GM18517 (cell line): ENCODE results near the gene SEMA7A.
"Not testable (repeated sequence)": the region's sequence is repeated elsewhere in the genome, so short reads cannot be mapped to it uniquely, and the experiment has no call there.

Experiments
- ATAC-seq: cut with Tn5 transposase; IDR thresholded peaks from one replicate; pipeline ENCODE4 v1.9.1; 2021; ENCODE audit warnings: mild to moderate bottlenecking, moderate library complexity; ENCODE audit not compliant: unreplicated experiment

Gene SEMA7A, protein sequence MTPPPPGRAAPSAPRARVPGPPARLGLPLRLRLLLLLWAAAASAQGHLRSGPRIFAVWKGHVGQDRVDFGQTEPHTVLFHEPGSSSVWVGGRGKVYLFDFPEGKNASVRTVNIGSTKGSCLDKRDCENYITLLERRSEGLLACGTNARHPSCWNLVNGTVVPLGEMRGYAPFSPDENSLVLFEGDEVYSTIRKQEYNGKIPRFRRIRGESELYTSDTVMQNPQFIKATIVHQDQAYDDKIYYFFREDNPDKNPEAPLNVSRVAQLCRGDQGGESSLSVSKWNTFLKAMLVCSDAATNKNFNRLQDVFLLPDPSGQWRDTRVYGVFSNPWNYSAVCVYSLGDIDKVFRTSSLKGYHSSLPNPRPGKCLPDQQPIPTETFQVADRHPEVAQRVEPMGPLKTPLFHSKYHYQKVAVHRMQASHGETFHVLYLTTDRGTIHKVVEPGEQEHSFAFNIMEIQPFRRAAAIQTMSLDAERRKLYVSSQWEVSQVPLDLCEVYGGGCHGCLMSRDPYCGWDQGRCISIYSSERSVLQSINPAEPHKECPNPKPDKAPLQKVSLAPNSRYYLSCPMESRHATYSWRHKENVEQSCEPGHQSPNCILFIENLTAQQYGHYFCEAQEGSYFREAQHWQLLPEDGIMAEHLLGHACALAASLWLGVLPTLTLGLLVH

DNA sequence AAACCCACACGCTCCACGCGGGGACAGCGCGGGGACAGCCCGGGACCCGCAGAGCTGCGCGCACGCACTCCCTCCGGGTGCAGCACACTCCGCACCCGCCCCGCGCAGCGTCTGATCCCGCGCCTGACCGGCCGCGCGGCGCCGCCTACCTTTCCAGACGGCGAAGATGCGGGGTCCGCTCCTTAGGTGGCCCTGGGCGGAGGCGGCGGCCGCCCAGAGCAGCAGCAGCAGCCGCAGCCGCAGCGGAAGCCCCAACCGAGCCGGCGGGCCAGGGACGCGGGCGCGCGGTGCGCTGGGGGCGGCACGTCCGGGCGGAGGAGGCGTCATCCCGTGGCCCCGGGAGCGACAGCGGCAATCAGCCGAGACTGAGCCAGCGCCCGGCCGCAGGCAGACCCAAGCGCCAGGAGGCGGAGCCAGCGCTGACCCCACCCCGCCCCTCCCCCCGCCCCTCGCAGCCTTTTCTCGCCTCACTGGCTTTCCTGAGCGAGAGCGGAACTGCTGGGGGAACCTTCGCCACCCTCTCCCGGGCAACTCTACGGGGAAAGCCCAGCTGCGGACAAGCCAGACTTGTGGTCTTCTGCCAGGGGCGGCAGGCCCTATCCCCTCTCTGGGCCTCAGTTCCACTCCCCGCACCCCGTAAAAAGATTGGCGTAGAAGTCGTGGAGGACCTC lies at the start of gene SEMA7A:
Gene SEMA7A, minus strand, starts transcription at position 367 of the 671 bp plus-strand sequence. Its CDS starts 40 bp downstream, at position 327.
- ATAC-seq = peak; percentile 54

DNA sequence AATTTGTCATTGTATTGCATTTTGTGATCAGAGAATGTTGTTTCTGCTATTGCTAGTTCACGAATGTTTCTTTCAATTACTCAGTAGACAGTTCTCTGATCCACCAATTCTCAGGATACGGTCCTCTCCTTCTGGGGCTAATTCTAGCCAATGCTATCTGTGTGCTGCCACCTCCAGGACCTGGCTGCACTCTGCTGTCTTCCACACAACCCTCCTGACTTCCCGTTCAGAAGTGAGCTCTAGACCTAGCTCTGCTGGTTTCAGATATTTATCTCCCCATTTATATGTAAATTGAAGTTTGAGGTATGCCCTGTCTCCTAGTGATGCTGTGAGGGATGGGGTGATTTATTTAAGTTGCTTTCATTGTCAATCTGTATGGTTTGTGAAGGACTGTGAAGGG lies 48.9 kb upstream of the SEMA7A start:
- no peak for ATAC-seq

DNA sequence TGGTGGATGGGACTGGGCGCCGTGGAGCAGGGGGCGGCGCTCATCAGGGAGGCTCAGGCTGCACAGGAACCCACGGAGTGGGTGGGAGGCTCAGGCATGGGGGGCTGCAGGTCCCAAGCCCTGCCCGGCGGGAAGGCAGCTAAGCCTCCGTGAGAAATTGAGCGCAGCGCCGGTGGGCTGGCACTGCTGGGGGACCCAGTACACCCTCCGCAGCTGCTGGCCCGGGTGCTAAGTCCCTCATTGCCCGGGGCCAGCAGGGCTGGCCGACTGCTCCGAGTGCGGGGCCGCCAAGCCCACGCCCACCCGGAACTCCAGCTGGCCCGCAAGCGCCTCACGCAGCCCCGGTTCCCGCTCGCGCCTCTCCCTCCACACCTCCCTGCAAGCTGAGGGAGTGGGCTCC lies 46.6 kb upstream of the SEMA7A start:
- not testable (repeated sequence) for ATAC-seq

DNA sequence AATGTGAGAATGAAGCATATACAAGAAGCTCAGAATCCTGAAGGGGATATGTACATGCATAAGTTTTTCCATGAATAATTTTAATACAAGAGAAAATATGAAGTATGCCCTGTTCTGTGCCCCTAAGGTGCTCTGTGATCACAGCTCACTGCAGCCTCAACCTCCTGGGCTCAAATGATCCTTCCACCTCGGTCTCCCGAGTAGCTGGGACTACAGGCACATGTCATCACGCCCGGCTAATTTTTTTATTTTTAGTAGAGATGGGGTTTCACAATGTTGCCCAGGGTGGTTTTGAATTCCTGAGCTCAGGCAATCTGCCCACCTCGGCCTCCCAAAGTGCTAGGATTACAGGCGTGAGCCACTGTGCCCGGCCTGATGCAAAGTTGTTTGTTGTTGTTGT lies 37.9 kb upstream of the SEMA7A start:
- ATAC-seq = not testable (repeated sequence)

DNA sequence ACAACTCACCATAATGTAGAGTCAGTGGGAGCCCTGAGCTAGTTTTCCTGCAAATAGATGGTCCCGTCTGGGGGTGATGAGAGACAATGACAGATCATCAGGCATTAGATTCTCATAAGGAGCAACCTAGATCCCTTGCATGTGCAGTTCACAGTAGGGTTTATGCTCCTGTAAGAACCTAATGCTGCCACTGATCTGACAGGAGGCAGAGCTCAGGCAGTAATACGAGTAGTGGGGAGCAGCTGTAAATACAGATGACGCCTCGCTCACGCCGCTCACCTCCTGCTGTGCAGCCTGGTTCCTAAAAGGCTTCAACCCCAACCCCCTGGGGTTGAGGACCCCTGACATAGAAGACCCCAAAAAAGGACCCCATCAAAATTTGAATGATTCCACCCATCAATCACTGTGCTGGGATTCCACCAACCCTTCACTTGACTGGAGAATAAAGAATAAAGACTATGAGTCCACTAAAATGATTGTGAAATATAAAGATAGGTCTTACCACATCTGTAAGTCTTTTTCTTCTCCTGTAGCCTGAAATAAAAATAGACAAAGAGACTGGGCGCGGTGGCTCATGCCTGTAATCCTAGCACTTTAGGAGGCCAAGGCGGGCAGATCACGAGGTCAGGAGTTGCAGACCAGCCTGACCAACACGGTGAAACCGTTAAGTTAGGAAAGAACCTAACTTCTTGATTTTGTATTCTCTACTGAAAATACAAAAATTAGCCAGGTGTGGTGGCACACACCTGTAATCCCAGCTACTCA lies 37.1 kb upstream of the SEMA7A start:
- no peak for ATAC-seq

DNA sequence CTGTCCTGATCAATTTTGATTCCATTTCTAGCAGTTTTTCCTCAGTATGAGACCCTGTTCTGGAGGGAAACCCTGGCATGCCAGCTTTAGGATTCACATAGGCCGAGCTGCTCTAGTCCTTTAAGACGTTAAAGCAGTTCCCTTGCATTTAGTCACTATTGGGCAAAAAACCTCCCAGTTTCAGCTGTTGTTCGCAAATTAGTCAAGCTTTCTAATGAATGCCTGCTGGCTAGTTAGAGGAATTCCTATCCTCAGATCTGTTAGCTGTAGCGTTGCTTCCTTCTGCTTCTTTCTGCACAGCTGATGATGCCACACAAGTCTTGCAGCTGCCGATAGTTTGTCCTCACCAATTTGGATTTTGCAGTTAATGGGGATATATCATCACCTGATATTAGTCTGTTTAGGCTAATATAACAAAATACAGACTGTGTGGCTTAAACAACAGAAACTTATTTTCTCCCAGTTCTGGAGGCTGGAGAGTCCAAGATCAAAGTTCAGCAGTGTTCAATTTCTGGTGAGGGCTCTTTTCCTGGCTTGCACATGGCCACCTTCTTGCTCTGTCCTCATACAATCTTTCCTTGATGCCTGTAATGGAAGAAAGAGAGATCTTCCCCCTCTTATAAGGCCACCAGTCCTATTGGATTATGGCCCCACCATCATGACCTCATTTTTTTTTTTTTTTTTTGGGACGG lies 34.7 kb upstream of the SEMA7A start:
- ATAC-seq = no peak

DNA sequence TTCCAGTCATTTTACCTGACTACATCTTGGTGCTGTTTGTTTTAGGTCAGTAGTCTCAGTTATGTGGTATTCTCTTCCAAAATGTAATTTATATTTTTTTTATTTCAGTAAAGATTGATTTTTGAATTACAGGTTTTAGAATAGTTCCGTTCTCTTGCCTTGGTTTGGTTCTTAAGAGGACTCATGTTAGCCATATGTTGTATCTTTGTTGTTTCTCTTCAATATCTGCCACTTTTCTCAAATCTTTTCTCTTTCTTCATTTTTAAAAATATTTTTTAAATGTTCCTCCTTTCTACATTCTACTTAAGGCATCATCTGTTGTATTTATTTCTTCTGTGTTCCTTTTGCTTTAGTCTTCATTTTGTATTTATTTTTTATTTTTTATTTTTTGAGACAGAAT lies 32.8 kb upstream of the SEMA7A start:
- no peak for ATAC-seq

DNA sequence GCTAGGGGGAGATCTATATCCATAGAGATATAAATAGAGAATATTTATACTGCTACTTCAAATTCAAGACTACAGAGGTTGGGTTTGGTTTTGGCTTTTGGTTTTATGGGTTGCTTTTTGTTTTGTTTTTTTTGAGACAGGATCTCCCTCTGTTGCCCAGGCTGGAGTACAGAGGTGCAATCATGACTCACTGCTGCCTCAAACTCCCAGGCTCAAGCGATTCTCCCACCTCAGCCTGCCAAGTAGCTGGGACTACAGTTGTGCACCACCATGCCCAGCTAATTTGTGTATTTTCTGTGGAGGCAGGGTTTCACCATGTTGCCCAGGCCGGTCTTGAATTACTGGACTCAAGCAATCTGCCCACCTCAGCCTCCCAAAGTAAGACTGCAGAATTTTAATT lies 31.1 kb upstream of the SEMA7A start:
- no peak for ATAC-seq

DNA sequence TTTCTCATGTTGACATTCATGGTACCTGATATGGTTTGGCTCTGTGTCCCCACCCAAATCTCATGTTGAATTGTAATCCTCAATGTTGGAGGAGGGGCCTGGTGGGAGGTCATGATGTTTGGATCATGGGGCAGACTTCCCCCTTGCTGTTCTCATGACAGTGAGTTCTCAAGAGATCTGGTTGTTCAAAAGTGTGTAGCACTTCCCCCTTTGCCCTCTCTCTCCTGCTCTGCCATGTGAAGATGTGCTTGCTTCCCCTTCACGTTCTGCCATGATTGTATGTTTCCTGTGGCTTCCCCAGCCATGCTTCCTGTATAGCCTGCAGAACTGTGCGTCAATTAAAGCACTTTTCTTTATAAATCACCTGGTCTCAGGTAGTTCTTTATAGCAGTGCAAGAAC lies 30.5 kb upstream of the SEMA7A start:
- ATAC-seq = no peak

DNA sequence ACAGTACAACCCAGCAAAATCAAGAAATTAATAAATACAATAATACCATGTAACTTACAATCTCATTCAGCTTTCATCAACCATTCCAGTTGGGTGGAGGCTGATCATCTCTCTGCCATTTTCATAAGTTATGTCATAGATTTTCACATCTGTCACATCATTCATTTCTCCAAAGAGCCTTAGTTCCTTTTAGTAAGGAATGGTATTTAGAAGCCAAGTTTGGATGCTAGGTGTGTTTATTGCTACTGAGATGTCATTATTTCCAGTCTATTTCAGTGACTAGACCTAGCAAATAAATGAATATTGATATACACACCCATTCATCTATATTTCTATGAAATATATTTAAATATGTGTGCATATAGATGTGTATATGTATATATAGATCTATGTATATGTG lies 29.9 kb upstream of the SEMA7A start:
- ATAC-seq = no peak

DNA sequence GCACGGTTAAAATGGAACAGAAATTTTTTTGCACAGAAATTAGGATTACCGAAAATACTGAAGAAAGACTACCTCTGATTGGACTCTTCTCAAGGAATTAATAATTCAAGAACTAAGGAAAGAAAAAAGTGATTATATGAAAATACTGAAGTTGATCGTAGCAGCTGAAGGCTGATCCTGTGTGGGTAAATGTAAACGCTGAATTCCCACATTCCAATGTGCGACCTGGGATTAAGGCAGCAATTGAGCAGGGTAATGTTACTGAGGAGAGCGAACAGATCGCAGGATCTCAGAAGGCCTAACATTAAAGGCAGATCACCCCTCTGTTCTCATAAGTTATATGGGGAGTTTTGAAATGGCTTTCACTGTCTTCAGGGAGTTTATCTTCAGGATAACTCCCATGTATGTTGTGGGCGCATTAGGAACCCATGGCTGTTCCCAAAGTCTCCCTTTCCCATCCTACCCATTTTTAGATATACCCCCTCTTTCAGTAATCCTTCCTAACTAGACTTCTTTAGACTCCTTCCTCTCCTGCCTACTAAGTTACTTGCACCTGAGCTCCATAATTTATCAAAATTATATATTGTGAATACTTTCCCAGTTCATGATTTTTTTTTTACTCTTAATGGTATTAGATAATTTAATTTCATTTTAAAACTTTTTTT lies 28.2 kb upstream of the SEMA7A start:
- ATAC-seq = no peak

DNA sequence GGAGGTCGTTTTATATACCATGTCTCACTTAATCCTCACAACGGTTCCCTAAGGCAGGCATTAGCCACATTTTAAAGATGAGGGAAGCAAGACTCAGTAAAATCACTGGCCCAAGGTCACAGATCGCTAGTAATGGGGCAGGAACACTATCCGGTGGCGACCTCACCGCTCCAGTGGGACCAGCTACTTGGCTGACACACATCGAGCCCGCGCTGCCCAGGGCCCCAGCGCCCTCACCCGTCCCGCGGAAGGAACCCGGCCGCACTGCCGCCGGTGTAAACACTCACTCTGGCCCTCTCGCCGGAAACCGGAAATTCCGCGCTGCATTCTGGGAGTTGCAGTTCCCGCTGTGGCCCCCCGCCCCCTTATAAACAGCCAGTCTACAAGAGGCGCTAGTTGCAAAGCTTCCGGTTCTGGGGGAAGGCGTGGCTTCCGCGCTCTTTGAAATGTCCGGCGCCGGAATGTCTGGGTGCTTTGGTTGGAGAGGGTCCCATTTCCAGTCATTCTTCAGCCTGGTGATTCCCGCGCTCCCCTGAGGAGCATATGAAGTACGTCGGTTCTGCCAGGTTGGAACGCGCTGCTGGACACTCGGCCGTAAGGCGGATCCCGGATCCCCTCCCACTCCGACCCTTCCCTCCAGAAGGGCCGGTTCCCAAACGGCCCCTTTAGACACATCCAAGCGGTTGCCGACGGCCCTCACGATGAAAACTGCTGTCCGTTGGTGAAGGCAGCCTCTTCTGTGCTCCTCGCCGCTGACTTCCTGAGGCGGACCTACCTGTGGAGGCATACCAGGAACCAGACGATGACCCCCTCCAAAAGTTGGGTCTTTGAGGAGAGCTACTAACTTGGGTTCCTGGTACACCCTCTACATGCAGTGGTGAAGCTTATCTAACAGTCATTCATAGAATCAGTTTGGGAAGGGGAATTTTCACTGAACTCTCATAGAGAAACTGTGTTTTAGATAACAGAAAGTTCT lies 27.4 kb upstream of the SEMA7A start, which contains the start of gene UBL7:
Gene UBL7, minus strand, starts transcription at position 290 of the 976 bp plus-strand sequence. CDS start 2,293 bp downstream, outside the sequence.
- peak; percentile 80 for ATAC-seq

DNA sequence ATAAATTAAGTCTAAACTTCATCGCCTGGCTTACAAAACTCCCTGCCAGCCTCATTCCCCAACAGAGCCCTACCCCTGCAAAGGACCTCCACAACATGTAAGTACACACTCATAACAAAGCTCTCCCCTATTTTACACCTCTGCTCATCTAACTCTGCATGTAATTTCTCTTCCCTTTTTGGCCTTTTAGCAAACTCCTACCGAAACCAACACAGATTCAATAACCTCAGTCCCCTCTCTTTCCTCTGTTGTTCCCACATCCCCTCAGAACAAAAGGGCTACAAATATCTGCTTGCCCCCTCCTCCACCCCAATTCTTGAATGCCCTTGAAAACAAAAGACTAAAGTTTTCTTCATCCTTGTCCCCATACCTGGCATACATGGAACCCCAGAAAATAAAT lies 26.5 kb upstream of the SEMA7A start:
- no peak for ATAC-seq

DNA sequence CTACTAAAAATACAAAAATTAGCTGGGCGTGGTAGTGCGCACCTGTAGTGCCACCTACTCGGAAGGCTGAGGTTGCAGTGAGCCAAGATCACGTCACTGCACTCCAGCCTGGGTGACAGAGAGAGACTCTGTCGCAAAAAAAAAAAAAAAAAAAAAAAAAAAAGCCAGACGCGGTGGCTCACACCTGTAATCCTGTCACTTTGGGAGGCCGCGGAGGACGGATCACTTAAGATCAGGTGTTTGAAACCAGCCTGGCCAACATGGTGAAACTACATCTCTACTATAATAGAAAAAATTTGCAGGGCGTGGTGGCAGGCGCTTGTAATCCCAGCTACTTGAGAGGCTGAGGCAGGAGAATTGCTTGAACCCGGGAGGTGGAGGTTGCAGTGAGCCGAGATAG lies 26.0 kb upstream of the SEMA7A start:
- ATAC-seq = not testable (repeated sequence)

DNA sequence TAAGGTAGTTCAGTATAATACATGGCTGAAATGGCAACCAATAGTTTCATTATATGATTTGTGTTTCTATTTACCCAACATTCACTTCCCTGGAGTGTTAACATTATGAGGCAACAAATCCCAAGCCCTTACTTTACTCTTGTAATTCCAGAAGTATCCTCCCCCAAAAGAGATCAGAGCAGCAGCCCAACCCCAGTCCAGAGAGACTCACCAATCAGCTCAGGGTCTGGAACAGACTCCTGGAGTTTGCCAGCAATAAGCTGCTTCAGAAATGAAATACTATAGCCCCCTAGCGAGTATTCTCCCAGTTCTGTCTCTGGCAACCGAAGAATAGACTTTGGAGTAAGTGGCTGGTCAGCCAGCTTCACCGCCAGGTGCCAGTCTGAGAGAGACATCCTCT lies 24.7 kb upstream of the SEMA7A start:
- no peak for ATAC-seq

DNA sequence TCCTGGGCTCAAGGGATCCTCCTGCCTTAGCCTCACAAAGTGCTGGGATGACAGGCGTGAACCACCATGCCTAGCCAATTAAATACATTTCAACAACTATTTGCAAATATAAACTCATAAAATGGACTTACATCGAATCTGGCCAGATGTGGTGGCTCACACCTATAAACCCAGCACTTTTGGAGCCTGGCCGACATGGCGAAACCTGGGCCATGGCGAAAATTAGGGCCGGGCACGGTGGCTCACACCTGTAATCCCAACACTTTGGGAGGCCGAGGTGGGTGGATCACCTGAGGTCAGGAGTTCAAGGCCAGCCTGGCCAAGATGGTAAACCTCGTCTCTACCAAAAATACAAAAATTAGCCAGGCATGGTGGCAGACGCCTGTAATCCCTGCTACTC lies 23.3 kb upstream of the SEMA7A start:
- not testable (repeated sequence) for ATAC-seq

DNA sequence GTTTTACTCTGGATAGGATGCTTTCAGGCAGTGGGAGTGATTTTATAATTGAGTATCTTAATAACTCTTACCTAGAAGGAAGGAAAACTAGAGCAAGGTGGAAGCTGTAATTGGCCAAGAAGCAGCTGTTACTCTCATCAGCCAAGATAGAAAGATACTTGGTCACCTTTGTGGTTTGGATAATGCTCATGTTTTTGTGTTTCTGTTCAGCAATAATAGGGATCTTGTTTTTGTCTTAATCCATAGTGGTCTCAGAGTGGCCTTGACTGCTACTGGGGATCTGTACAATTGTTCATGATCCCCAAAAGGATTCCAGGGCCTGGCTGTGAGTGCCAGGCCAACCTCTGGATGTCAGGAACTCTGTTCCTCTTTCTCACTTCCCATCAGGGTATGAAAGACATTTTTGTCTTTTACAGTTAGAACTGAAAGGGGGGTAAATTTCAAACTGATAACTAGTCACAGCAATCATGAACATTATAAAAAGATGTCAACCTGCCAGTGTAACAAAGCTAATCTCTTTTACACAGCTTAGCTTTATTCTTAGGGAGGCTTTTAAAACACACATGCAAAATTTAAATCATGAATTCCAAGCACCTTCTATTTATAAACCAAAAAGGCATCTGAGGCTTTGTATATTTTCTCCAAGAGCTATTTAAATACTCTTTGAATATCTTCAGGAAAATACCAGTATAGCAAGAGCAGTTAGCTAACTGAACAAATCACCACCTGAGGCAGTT lies 21.2 kb upstream of the SEMA7A start:
- ATAC-seq = no peak
